SH-SY5Y (cell line): ENCODE measurements around the gene ARHGEF17.

Source experiments
- GATA2 ChIP-seq: IDR thresholded peaks from 2 replicates; pipeline ENCODE4 v1.6.1; 2011; ENCODE audit warnings: mild to moderate bottlenecking, low read depth, low read length
- GATA3 ChIP-seq: IDR thresholded peaks from 2 replicates; pipeline ENCODE4 v1.6.1; 2011; ENCODE audit warnings: low read depth, mild to moderate bottlenecking, low read length, moderate library complexity

- TF ChIP-seq GATA3 (no peak), GATA2 (no peak)
Measured at GRCh38 chr11:73359930-73360742, 52.1 kb downstream of the ARHGEF17 start.
